Esophagus (tissue), 2 donors: ENCODE results near the gene CD52. TPM values are rescaled to one million over a fixed set of nuclear protein-coding genes. Genes with fewer than 3 reads are reported as not detected.
A peak's percentile ranks its signal among the peaks of the same experiment; 100 is the strongest.

Experiments used
- H3K27ac ChIP-seq, 2 donors: one replicate each; pipeline ENCODE4 v1.5.1; 2013; ENCODE audit warnings: low read depth in 2 of 2, mild to moderate bottlenecking in 2 of 2, inconsistent platforms in 1 of 2, low read length in 1 of 2, moderate library complexity in 1 of 2
- H3K27me3 ChIP-seq, 2 donors: one replicate each; pipeline ENCODE4 v1.6.1; 2013; ENCODE audit warnings: low read length in 2 of 2, control low read depth in 1 of 2, mild to moderate bottlenecking in 1 of 2; ENCODE audit not compliant: insufficient read depth in 2 of 2, control insufficient read depth in 1 of 2
- H3K36me3 ChIP-seq, 2 donors: one replicate each; pipeline ENCODE4 v1.6.1; 2013; ENCODE audit warnings: low read length in 1 of 2; ENCODE audit not compliant: control insufficient read depth in 2 of 2, insufficient read depth in 2 of 2
- H3K4me1 ChIP-seq, 2 donors: one replicate each; pipeline ENCODE4 v1.6.1; 2013; ENCODE audit warnings: low read length in 1 of 2; ENCODE audit not compliant: control insufficient read depth in 2 of 2, insufficient read depth in 2 of 2
- H3K4me3 ChIP-seq, 2 donors: one replicate each; pipeline ENCODE4 v1.5.1; 2013; ENCODE audit warnings: low read length in 2 of 2, mild to moderate bottlenecking in 2 of 2, low read depth in 1 of 2, moderate library complexity in 1 of 2
- H3K9me3 ChIP-seq, 2 donors: one replicate each; pipeline ENCODE4 v1.6.1; 2013; ENCODE audit warnings: mild to moderate bottlenecking in 2 of 2, low read depth in 1 of 2, low read length in 1 of 2, moderate library complexity in 1 of 2; ENCODE audit not compliant: control insufficient read depth in 2 of 2, insufficient read depth in 1 of 2
- WGBS, 2 donors: extraction: QIAGEN DNeasy Blood & Tissue Kit; methylation state at CpG; one replicate each; pipeline ENCODE4 v1.1.7; 2013; 5-methylcytosine and 5-hydroxymethylcytosine counted together
- polyA plus RNA-seq, 2 donors: library from polyadenylated mRNA; stranded (reverse); fragments of 200-250 nt; gene quantifications; one replicate each; pipeline ENCODE4 v1.2.3, GENCODE V29; 2013
- donor health status: healthy with polysubstance abuse.
- donor health status: Bipolar disorder and iron deficiency.

The CD52 gene
- polyA plus RNA-seq, 2 donors: 17.0 to 20.6 TPM

- peak overlapping the region; percentile 25 to 77 for H3K27ac ChIP-seq
- WGBS, 2 donors: 73 to 76% methylated on average over 12 of the region's 12 CpGs
- H3K4me1 ChIP-seq: peaks cover 3 to 36% of the 10 kb centered on the region in 2 donors
- no peaks in the 10 kb centered on the region for H3K27me3 ChIP-seq
- H3K4me3 ChIP-seq: no peak overlapping the region
- no peaks in the 10 kb centered on the region for H3K9me3 ChIP-seq
- H3K36me3 ChIP-seq: peaks cover 0 to 17% of the 10 kb centered on the region in 2 donors
Observed at GRCh38 chr1:26283871-26284596, 33.7 kb upstream of the CD52 start.

GRCh38 chr1:26284597-26285347 is 33.0 kb upstream of the CD52 start:
- Histone ChIP-seq H3K9me3 (no peaks in the 10 kb centered on the region), H3K4me1 (peaks cover 3 to 36% of the 10 kb centered on the region in 2 donors), H3K27ac (peak overlapping the region; percentile 25 to 77), H3K36me3 (peaks cover 0 to 17% of the 10 kb centered on the region in 2 donors), H3K27me3 (no peaks in the 10 kb centered on the region), H3K4me3 (no peak overlapping the region)
- WGBS, 2 donors: 29 to 31% methylated on average over 22 of the region's 22 CpGs

DNA sequence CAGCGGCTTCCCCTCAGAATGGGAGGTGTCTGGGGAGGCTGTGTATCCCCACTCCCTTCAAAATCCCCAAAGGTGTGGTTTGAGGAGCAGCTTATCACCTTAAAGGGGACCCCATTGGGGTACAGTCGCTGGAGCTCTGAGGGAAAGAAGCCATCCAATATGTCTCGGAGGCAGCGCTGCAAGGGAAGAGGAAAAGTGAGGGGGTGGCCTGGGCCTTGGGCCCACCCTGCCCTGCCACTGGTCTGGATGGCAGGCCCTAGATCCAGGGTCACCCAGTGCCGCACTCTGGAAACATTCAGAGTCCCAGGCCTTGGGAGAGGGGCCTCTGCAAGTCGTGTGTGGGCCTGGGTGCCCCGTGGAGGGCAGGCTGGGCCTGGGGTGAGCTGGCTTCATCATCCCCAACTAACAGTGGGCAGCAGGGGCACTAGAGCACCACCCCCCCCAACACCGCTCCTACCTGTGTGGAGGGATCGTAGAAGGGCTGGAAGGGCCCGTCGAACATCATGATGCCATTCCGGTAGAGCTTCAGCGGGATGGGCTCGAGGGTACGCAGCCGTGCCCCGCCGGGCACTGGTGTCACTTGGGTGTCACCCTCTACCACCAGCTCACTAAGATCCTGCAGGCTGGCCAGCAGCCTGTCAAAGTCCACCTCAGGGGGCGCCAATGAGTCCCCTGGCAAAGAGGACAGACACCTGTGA is 32.2 kb upstream of the CD52 start:
- 83 to 86% methylated on average over 18 to 19 of the region's 19 CpGs for WGBS, 2 donors
- Histone ChIP-seq H3K4me3 (no peak overlapping the region), H3K27ac (peak overlapping the region; percentile 20 to 77), H3K4me1 (peaks cover 3 to 36% of the 10 kb centered on the region in 2 donors), H3K9me3 (no peaks in the 10 kb centered on the region), H3K36me3 (peaks cover 0 to 17% of the 10 kb centered on the region in 2 donors), H3K27me3 (no peaks in the 10 kb centered on the region)

- 83 to 84% methylated on average over 2 of the region's 2 CpGs for WGBS, 2 donors
- H3K36me3 ChIP-seq: peaks cover 0 to 14% of the 10 kb centered on the region in 2 donors
Observed at GRCh38 chr1:26286064-26286416, 31.7 kb upstream of the CD52 start.

DNA sequence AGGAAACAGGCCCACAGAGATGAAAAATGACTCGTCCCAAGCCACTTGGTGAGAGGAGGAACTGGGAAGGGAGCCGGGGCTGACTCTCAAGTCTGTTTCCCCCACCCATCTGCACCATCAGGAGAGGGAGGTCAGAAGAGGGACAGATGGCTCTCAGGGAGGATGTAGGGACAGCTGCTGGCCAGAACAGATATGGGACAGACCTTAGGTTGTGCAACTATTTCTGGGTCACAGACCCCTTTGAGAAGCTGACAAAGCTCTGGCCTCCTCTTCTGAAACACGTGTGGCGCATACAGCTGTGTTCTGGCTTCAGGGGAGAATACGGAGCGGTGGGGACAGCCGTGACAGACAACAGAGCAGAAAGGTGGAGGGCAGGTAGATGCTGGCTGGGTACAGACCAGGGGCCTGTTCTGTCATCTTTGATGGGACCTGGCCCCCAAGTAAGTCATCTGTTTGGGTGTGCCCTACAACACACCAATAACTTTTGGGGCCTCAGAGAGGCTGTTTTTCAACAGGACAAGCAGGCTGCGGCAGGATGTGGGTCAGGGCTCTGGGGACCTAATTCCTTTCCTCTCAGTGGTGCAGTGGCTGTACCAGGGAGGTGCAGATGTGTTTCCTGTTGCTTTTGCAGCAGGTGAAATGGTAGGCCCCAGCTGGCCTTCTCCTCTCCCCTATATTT is 30.6 kb upstream of the CD52 start:
- WGBS, 2 donors: 58 to 67% methylated on average over 8 of the region's 8 CpGs
- no peaks in the 10 kb centered on the region for H3K9me3 ChIP-seq
- H3K4me1 ChIP-seq: peaks cover 3 to 22% of the 10 kb centered on the region in 2 donors

More at GRCh38 chr1:26286064-26286416, 31.7 kb upstream of the CD52 start:
- no peak overlapping the region for H3K4me3 ChIP-seq
- H3K9me3 ChIP-seq: no peaks in the 10 kb centered on the region
- H3K27me3 ChIP-seq: no peaks in the 10 kb centered on the region
- H3K27ac ChIP-seq: no peak overlapping the region
- H3K4me1 ChIP-seq: peaks cover 3 to 32% of the 10 kb centered on the region in 2 donors

GRCh38 chr1:26287811-26288210 is 29.9 kb upstream of the CD52 start:
- Histone ChIP-seq H3K9me3 (no peaks in the 10 kb centered on the region), H3K4me3 (no peak overlapping the region), H3K36me3 (peaks cover 0 to under 1% of the 10 kb centered on the region in 2 donors), H3K4me1 (peaks cover 3 to 20% of the 10 kb centered on the region in 2 donors), H3K27ac (peak overlapping the region; percentile 53 to 76), H3K27me3 (no peaks in the 10 kb centered on the region)
- 83 to 85% methylated on average over 5 of the region's 5 CpGs for WGBS, 2 donors

More for the DNA sequence above, 30.6 kb upstream of the CD52 start:
- Histone ChIP-seq H3K4me3 (no peak overlapping the region), H3K27me3 (no peaks in the 10 kb centered on the region), H3K36me3 (peaks cover 0 to 6% of the 10 kb centered on the region in 2 donors), H3K27ac (peak overlapping the region; percentile 55 to 61)

- WGBS, 2 donors: 41 to 47% methylated on average over 5 of the region's 5 CpGs
- Histone ChIP-seq H3K27me3 (no peaks in the 10 kb centered on the region), H3K27ac (peak overlapping the region; percentile 53 to 76), H3K36me3 (no peaks in the 10 kb centered on the region), H3K4me1 (peaks cover 3 to 19% of the 10 kb centered on the region in 2 donors), H3K9me3 (no peaks in the 10 kb centered on the region), H3K4me3 (no peak overlapping the region)
Observed at GRCh38 chr1:26288311-26288941, 29.3 kb upstream of the CD52 start.

DNA sequence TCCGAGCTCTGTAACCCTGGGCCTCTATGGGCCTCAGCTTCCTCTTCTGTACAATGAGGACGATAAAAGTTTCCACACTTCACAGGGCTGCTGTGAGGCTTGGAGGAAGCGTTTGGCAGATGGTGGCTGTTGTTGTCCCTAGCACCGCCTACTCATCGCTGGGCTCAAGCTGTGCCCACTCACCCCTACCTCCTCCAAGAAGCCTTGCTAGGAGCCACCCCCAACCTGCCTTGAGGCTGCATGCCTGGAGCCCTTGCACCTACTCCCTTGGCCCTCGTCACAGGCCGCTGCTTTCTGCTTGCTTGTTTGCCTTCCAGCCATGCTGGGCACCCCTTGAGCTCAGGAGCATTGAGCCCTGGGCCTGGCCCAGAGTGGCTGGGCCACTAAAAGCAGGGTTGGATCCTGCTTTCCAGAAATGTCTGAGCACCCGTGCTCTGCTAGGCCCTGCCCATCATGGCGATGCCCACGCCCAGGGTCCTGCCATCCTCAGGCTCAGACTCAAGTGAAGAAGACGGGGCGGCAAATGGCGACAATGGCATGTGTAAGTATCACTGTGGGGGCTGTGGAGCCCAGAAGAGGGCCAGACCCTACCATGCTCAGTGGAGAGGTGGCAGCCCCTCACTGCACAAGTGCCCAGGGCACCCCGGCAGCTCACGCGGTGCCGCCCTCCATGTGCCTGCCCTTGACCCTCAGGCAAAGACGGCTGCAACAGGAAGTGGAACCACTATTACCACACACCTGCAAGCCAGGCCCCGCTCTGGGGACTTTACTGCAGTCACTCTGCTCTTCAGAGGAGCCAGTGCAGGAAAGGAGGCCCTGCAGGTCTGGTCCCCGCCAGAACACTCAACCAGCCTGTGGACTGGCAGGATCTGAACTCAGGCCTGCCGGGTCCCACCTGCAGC is 28.3 kb upstream of the CD52 start:
- H3K9me3 ChIP-seq: no peaks in the 10 kb centered on the region
- peak overlapping the region; percentile 35 to 53 for H3K27ac ChIP-seq
- H3K4me1 ChIP-seq: peaks cover 0 to 14% of the 10 kb centered on the region in 2 donors
- H3K36me3 ChIP-seq: no peaks in the 10 kb centered on the region
- H3K4me3 ChIP-seq: no peak overlapping the region
- no peaks in the 10 kb centered on the region for H3K27me3 ChIP-seq
- whole genome bisulfite sequencing, 2 donors: 75 to 80% methylated on average over 21 of the region's 21 CpGs
